GM04503 (cell line): ENCODE data around the gene PLAAT4.
"Not testable (repeated sequence)": the region's sequence is repeated elsewhere in the genome, so short reads cannot be mapped to it uniquely, and the experiment has no call there.

Source experiments
- DNase-seq: peaks from one replicate; pipeline ENCODE4 v3.0.0-alpha.2; 2012; ENCODE audit warnings: low read depth

PLAAT4 gene

DNA sequence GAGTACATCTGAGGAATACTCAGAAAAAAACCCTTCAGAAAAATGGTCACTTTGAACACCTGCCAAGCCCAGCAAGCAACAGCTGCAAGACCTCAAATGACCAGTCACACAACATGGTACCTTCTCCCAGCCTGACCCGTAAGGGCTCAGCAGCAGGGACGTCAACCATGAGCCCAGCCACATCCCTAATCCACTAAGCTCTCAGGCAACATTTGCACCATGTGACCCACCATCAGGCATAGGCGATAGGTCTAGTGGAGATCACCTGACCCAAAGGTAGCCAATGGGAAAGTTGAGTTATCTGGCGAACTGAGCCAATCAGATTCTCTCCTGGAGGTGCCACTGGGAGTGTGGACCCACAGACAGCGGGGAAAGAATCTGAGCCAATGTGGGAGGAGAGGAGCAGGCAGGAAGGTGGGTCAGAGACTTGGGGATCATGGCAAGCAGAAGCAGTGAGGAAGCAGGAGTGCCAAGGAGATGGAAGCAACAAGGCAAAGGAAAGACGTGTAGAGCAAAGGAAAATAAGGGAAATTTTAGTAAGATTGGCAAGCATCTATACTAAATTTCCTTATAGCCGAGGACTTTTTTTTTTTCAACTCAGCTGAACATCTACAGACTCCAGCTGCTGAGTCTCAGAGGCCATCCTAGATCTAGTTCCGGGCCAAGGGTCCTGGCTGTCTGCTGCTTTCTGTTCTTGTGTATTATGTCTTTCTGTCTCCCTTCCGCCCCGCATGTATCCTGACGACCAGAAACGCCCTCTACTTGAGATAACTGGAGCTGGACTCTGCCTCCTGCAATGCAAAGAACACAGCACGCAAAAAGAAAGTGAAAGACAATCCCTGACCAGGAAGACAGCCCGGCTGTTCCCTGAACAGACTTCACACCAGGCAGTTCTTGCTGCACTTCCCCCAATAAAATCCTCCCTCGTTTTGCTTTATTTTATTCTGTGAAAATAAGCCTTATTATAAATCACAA lies 37.6 kb downstream of the PLAAT4 start:
- DNase-seq, result no peak

- no peak for DNase-seq
These were observed 38.4 kb downstream of the PLAAT4 start for GRCh38 chr11:63574856-63575602.

GRCh38 chr11:63578882-63579281 lies 42.3 kb downstream of the PLAAT4 start:
- not testable (repeated sequence) for DNase-seq

DNA sequence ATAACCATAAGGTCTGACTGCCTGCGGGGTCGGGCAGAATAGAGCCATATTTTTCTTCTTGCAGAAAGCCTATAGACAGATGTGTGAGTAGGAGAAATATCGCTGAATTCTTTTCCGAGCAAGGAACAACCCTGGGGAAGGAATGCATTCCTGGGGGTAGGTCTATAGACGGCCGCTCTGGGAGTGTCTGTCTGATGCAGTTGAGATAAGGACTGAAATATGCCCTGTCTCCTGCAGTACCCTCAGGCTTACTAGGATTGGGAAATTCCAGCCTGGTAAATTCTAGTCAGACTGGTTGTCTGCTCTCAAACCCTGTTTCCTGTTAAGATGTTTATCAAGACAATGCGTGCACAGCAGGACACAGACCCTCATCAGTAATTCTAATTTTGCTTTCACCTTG lies 44.6 kb downstream of the PLAAT4 start:
- DNase-seq, result not testable (repeated sequence)

- no peak for DNase-seq
These were observed 46.7 kb downstream of the PLAAT4 start for GRCh38 chr11:63583357-63583677.

- no peak for DNase-seq
These were observed 50.0 kb downstream of the PLAAT4 start for GRCh38 chr11:63586451-63587166.

DNA sequence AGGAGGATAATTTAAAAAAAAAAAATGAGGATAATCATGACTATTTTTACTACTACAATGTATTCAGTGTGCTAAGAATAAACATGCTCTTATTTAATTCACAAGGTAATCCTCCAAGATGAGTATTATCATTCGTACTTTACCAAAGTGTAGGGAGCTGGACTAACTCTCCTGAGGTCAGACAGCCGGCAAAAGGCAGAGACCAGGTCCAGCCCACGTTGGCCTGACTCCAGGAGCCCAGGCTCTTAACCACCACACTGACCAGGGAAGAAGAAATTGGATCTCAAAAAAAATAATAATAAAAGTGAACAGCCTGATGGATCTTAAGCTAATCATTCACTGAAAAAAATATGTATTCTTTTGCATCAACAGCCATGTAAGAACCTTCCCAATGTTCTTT lies 52.4 kb downstream of the PLAAT4 start:
- no peak for DNase-seq

- no peak for DNase-seq
These were observed 53.6 kb downstream of the PLAAT4 start for GRCh38 chr11:63590024-63590788.

DNA sequence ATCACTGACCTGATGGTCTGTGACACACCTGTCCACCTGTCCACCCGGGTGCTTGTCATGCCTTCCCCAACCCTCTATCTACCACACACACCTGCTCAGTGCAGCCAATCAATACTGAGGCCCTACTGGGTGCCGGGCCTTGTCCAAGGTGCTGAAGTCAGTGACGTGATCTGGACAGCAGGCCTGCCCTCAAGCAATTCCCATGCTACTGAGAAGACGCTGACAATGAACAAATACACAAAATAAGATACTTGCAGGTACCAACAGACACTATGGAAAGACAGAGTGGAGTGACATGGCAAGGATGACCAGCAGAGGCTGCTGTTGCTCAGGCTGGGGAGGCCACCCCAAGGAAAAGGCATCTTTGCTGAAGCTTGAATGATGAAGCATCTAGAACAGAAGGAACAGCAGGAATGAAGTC lies 56.4 kb downstream of the PLAAT4 start:
- no peak for DNase-seq

DNA sequence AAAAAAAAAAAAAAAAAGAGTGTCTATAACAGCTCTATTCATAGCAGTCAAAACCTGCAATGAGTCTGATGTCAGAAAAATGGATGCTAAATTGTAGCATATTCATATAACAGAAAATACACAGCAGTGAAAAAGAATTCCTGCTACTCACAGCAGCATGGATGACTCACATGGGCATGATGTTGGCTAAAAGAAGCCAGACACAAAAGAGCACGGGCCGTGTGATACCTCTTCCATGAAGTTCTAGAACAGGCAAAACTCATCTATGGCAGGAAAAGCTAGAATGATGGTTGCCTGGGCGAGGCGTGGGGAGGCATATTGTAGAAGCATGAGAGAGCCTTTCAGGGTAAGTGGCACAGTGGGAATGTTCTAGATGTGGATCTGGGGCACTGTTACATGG lies 58.7 kb downstream of the PLAAT4 start:
- no peak for DNase-seq
